K562 (cell line): Measurements from ENCODE around the gene WDR46. TPM values are rescaled to one million over a fixed set of nuclear protein-coding genes. Genes with fewer than 3 reads are reported as not detected.

Experiments used
- BMI1 ChIP-seq: fragments of 150-350 bp; IDR thresholded peaks from 2 replicates; pipeline ENCODE4 v1.6.1; 2014; ENCODE audit warnings: low read length
- HDAC3 ChIP-seq: fragments of 450-650 bp; IDR thresholded peaks from 2 replicates; pipeline ENCODE4 v1.6.1; 2018; ENCODE audit warnings: borderline replicate concordance, mild to moderate bottlenecking, moderate library complexity; ENCODE audit not compliant: partially characterized antibody
- MYNN ChIP-seq, 2 experiments: sonication (generic); formaldehyde crosslinking in 1 of 2; IDR thresholded peaks; 2 replicates each; pipeline versions ENCODE4 v1.5.0 to v1.6.1; 2016 to 2020; ENCODE audit warnings: antibody characterized with exemption in 1 of 2, missing genetic modification reagents in 1 of 2
- NEUROD1 ChIP-seq: fragments of 150-350 bp; IDR thresholded peaks from 2 replicates; pipeline ENCODE4 v1.6.1; 2014; ENCODE audit warnings: borderline replicate concordance, low read length, low read depth; ENCODE audit not compliant: partially characterized antibody
- RBM34 ChIP-seq: fragments of 200-400 bp; formaldehyde crosslinking; IDR thresholded peaks from 2 replicates; pipeline ENCODE4 v1.6.1; 2018; ENCODE audit warnings: low read length, borderline replicate concordance; ENCODE audit not compliant: insufficient read depth
- SIRT6 ChIP-seq: IDR thresholded peaks from one replicate; pipeline ENCODE4 v1.6.1; 2012; ENCODE audit warnings: low read depth, mild to moderate bottlenecking, control low read depth, inconsistent platforms, low read length, moderate library complexity
- SMARCB1 ChIP-seq: IDR thresholded peaks from 2 replicates; pipeline ENCODE4 v1.6.1; 2011; ENCODE audit warnings: improper control_type of control experiment, low read depth; ENCODE audit not compliant: insufficient read length
- TSC22D4 ChIP-seq: fragments of 450-650 bp; IDR thresholded peaks from 2 replicates; pipeline ENCODE4 v1.6.1; 2016; ENCODE audit warnings: missing genetic modification characterization, missing biosample characterization, control low read depth
- U2AF1 ChIP-seq: fragments of 200-400 bp; formaldehyde crosslinking; optimal IDR thresholded peaks from 2 replicates; pipeline ENCODE3; 2017; ENCODE audit warnings: mild to moderate bottlenecking, low read depth, low read length, moderate library complexity
- YY1 ChIP-seq, 3 experiments: IDR thresholded peaks; 2 replicates each; pipeline ENCODE4 v1.6.1; 2011; ENCODE audit warnings: low read length in 2 of 3, mild to moderate bottlenecking in 2 of 3, moderate library complexity in 2 of 3, borderline replicate concordance in 1 of 3, control low read depth in 1 of 3, low read depth in 1 of 3; ENCODE audit not compliant: insufficient read depth in 3 of 3, insufficient replicate concordance in 2 of 3, control insufficient read depth in 1 of 3, insufficient read length in 1 of 3; ENCODE audit errors: extremely low read depth in 1 of 3
- ZBTB17 ChIP-seq: fragments of 450-650 bp; formaldehyde crosslinking; IDR thresholded peaks from 2 replicates; pipeline ENCODE4 v1.4.0; 2020; ENCODE audit warnings: mild to moderate bottlenecking
- ZNF431 ChIP-seq: sonication (generic); formaldehyde crosslinking; IDR thresholded peaks from 2 replicates; pipeline ENCODE4 v1.8.0; 2022; ENCODE audit warnings: mild to moderate bottlenecking, missing genetic modification reagents
- ZNF589 ChIP-seq: fragments of 200-800 bp; sonication (Bioruptor generic); IDR thresholded peaks from 2 replicates; pipeline ENCODE4 v1.6.1; 2016; ENCODE audit warnings: low read depth, missing genetic modification characterization, missing compliant biosample characterization
- ZNF707 ChIP-seq: fragments of 250-450 bp; sonication (Bioruptor Pico); conservative IDR thresholded peaks from 2 replicates; pipeline ENCODE4 v1.8.0; 2022; ENCODE audit warnings: inconsistent platforms, mild to moderate bottlenecking, moderate library complexity
- ZNF785 ChIP-seq: fragments of 250-450 bp; sonication (Bioruptor Pico); IDR thresholded peaks from 2 replicates; pipeline ENCODE4 v1.4.0; 2020; ENCODE audit warnings: mild to moderate bottlenecking
- ZNF79 ChIP-seq: fragments of 250-450 bp; sonication (Bioruptor Pico); IDR thresholded peaks from 2 replicates; pipeline ENCODE4 v1.4.0; 2020; ENCODE audit warnings: low read depth, mild to moderate bottlenecking, moderate library complexity
- ZSCAN32 ChIP-seq: fragments of 450-650 bp; formaldehyde crosslinking; IDR thresholded peaks from 2 replicates; pipeline ENCODE4 v1.4.0; 2020; ENCODE audit warnings: mild to moderate bottlenecking, moderate library complexity
- polyA plus RNA-seq, 8 experiments: library from polyadenylated mRNA; depleted of rRNA in 4 of 8; stranded (reverse) in 5 of 8; unstranded in 3 of 8; fragments of >200 nt; fragmentation: Nextera tagmentation in 2 of 8; fragmentation: Illumina TruSeq in 1 of 8; extraction: Ambion mirVana in 2 of 8; extraction: Trizol in 1 of 8; gene quantifications; 2 replicates each; pipeline versions ENCODE4 v1.2.1 to v1.2.3, GENCODE V29; 2011 to 2014; ENCODE audit warnings: inconsistent platforms in 1 of 8, missing spikeins in 1 of 8
- total RNA-seq, 7 experiments: library from RNA; depleted of rRNA in 6 of 7; stranded (reverse); fragments of >200 nt in 6 of 7; fragmentation: Illumina TruSeq in 2 of 7; extraction: Trizol in 2 of 7; gene quantifications; 2 replicates each; pipeline versions ENCODE4 v1.2.1 to v1.2.3, GENCODE V29; 2011 to 2021; ENCODE audit warnings: low replicate concordance in 1 of 7
- TF ChIP-seq, protein P1 (sequence below): fragments of 200-800 bp; sonication (Bioruptor generic); IDR thresholded peaks from 2 replicates; pipeline ENCODE4 v1.6.1; 2016; ENCODE audit warnings: missing genetic modification characterization, missing compliant biosample characterization
- TF ChIP-seq, protein P2 (sequence below): IDR thresholded peaks from 2 replicates; pipeline ENCODE4 v1.6.1; 2014; ENCODE audit warnings: antibody characterized with exemption
- TF ChIP-seq, protein P3 (sequence below): fragments of 450-650 bp; IDR thresholded peaks from 2 replicates; pipeline ENCODE4 v1.6.1; 2016; ENCODE audit warnings: missing biosample characterization, missing genetic modification characterization

The WDR46 gene
- total and polyA plus RNA-seq, 9 of the 15 experiments (the other 6 are each of a cell fraction or from before 2014, with no cell fraction given), result 8.9 to 146 (median 93.1) TPM

DNA sequence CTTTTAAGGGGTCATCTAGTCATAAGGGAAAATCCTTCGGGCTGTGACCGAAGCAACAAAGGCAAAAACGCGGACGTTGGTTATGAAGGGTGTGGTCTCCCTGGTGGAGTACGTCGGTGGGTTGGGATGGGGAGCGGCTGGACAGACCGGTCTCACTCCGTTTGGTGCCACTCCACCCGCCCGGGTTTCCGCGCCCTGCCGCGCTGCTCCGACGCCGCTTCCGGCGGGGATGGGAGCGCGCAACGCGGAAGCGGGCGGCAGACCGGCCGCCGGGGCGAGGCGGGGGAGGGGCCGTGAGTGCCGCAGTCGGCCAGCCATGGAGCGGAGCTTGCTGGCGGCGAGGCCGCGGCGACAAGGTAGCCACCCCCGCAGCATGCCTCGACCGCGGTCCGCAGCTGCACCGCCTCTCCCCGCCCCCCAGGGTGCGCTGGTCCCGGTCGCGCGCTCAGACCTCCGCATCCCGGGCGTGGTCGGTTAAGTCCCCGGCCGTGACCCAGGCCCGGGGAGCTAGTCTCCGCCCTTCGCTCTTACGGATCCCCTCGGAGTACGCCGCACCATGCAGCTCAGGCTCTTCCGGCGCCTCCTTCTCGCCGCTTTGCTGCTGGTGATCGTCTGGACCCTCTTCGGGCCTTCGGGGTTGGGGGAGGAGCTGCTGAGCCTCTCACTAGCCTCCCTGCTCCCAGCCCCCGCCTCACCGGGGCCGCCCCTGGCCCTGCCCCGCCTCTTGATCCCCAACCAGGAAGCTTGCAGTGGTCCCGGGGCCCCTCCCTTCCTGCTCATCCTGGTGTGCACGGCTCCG is 12.0 kb downstream of the WDR46 start, which contains the start of gene B3GALT4 (continued):
- no peak for TF ChIP-seq TSC22D4 (tag)
- peak; percentile 81 for TF ChIP-seq ZNF431 (CRISPR knock-in tag)
- TF ChIP-seq ZNF79 (CRISPR knock-in tag), result no peak
- TF ChIP-seq RBM34, result no peak
- TF ChIP-seq, protein P1, sequence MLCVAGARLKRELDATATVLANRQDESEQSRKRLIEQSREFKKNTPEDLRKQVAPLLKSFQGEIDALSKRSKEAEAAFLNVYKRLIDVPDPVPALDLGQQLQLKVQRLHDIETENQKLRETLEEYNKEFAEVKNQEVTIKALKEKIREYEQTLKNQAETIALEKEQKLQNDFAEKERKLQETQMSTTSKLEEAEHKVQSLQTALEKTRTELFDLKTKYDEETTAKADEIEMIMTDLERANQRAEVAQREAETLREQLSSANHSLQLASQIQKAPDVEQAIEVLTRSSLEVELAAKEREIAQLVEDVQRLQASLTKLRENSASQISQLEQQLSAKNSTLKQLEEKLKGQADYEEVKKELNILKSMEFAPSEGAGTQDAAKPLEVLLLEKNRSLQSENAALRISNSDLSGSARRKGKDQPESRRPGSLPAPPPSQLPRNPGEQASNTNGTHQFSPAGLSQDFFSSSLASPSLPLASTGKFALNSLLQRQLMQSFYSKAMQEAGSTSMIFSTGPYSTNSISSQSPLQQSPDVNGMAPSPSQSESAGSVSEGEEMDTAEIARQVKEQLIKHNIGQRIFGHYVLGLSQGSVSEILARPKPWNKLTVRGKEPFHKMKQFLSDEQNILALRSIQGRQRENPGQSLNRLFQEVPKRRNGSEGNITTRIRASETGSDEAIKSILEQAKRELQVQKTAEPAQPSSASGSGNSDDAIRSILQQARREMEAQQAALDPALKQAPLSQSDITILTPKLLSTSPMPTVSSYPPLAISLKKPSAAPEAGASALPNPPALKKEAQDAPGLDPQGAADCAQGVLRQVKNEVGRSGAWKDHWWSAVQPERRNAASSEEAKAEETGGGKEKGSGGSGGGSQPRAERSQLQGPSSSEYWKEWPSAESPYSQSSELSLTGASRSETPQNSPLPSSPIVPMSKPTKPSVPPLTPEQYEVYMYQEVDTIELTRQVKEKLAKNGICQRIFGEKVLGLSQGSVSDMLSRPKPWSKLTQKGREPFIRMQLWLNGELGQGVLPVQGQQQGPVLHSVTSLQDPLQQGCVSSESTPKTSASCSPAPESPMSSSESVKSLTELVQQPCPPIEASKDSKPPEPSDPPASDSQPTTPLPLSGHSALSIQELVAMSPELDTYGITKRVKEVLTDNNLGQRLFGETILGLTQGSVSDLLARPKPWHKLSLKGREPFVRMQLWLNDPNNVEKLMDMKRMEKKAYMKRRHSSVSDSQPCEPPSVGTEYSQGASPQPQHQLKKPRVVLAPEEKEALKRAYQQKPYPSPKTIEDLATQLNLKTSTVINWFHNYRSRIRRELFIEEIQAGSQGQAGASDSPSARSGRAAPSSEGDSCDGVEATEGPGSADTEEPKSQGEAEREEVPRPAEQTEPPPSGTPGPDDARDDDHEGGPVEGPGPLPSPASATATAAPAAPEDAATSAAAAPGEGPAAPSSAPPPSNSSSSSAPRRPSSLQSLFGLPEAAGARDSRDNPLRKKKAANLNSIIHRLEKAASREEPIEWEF (CRISPR knock-in tag), result no peak
- no peak for TF ChIP-seq ZNF589 (CRISPR knock-in tag)
- no peak for TF ChIP-seq BMI1
- TF ChIP-seq YY1 (IDR thresholded peaks at IDR 0.05; ENCODE audit: borderline replicate concordance in 1 of 3, control insufficient read depth in 1 of 3, extremely low read depth in 1 of 3, insufficient read depth in 3 of 3, insufficient read length in 1 of 3, insufficient replicate concordance in 2 of 3, low read depth in 1 of 3, low read length in 2 of 3), result peak in 2 of 3 experiments; percentile 78 to 79
- TF ChIP-seq ZSCAN32 (CRISPR knock-in tag), result peak; percentile 18; the same call in 1 of the 2 replicates
- TF ChIP-seq, protein P2, sequence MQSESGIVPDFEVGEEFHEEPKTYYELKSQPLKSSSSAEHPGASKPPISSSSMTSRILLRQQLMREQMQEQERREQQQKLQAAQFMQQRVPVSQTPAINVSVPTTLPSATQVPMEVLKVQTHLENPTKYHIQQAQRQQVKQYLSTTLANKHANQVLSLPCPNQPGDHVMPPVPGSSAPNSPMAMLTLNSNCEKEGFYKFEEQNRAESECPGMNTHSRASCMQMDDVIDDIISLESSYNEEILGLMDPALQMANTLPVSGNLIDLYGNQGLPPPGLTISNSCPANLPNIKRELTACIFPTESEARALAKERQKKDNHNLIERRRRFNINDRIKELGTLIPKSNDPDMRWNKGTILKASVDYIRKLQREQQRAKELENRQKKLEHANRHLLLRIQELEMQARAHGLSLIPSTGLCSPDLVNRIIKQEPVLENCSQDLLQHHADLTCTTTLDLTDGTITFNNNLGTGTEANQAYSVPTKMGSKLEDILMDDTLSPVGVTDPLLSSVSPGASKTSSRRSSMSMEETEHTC, result peak; percentile 67
- no peak for TF ChIP-seq ZNF707
- TF ChIP-seq ZNF785 (CRISPR knock-in tag), result no peak
- TF ChIP-seq U2AF1, result peak; percentile 33
- TF ChIP-seq ZBTB17 (CRISPR knock-in tag), result peak; percentile 88
- no peak for TF ChIP-seq MYNN (IDR thresholded peaks at IDR 0.05)
- TF ChIP-seq MYNN (CRISPR knock-in tag; IDR thresholded peaks at IDR 0.05), result no peak
- TF ChIP-seq, protein P3, sequence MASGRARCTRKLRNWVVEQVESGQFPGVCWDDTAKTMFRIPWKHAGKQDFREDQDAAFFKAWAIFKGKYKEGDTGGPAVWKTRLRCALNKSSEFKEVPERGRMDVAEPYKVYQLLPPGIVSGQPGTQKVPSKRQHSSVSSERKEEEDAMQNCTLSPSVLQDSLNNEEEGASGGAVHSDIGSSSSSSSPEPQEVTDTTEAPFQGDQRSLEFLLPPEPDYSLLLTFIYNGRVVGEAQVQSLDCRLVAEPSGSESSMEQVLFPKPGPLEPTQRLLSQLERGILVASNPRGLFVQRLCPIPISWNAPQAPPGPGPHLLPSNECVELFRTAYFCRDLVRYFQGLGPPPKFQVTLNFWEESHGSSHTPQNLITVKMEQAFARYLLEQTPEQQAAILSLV (tag), result no peak
- no peak for TF ChIP-seq NEUROD1
- TF ChIP-seq SMARCB1, result no peak
- TF ChIP-seq SIRT6, result peak; percentile 94
- TF ChIP-seq HDAC3, result no peak
